AG04449 (cell line): ENCODE data around the gene MYO16.

Experiments used
- CTCF ChIA-PET: fragments of 350-600 bp; formaldehyde crosslinking; extraction: SDS; loops from one replicate; lab custom pipeline; 2021; ENCODE audit warnings: antibody characterized with exemption; lab: Yijun Ruan, JAX
- POLR2A ChIA-PET: fragments of 400-600, 350-600 bp; formaldehyde crosslinking; extraction: SDS; loops from one replicate; lab custom pipeline; 2020; ENCODE audit warnings: antibody characterized with exemption, inconsistent platforms; lab: Yijun Ruan, JAX
- DNase-seq: peaks from one replicate; pipeline ENCODE4 v3.0.0-alpha.2; 2010; ENCODE audit warnings: low read depth, low spot score
- H3K4me3 ChIP-seq: 2 replicates; pipeline ENCODE4 v1.5.1; 2011; ENCODE audit warnings: low read depth, mild to moderate bottlenecking, control low read depth, low read length
- CTCF ChIP-seq: IDR thresholded peaks from one replicate; pipeline ENCODE4 v1.5.1; 2011; ENCODE audit warnings: mild to moderate bottlenecking, moderate library complexity, low read length, control low read depth, inconsistent platforms; ENCODE audit not compliant: insufficient read depth; ENCODE audit errors: missing control alignments

MYO16 gene

GRCh38 chr13:108964606-108965005, 335.2 kb downstream of the MYO16 start:
- POLR2A ChIA-PET: no interaction called here
- CTCF ChIA-PET: interaction anchor here (0.7 kb wide), 1 partner anchor 1149 kb away, joined by 4 read pairs; no protein-coding TSS in a partner anchor
- DNase-seq: no peak
- TF ChIP-seq CTCF: no peak
- H3K4me3 ChIP-seq: no peak overlapping the region

GRCh38 chr13:108967371-108967770, 338.0 kb downstream of the MYO16 start:
- DNase-seq: no peak
- ChIA-PET CTCF (no interaction called here), POLR2A (no interaction called here)
- no peak for TF ChIP-seq CTCF
- no peak overlapping the region for H3K4me3 ChIP-seq

- POLR2A ChIA-PET: no interaction called here
- no peak for TF ChIP-seq CTCF
- no peak for DNase-seq
- no peak overlapping the region for H3K4me3 ChIP-seq
- CTCF ChIA-PET: no interaction called here
Measured at GRCh38 chr13:108968566-108968965, 339.2 kb downstream of the MYO16 start.

GRCh38 chr13:108974686-108975085, 345.3 kb downstream of the MYO16 start:
- CTCF ChIA-PET: interaction anchor here (1.0 kb wide), 1 partner anchor 13 kb away, joined by 3 read pairs; no protein-coding TSS in a partner anchor
- no peak for TF ChIP-seq CTCF
- POLR2A ChIA-PET: interaction anchor here (0.6 kb wide), 1 partner anchor 1197 kb away, joined by 3 read pairs; no protein-coding TSS in a partner anchor
- DNase-seq: no peak
- no peak overlapping the region for H3K4me3 ChIP-seq

- CTCF ChIA-PET: interaction anchor here (1.6 kb wide), 1 partner anchor 17 kb away, joined by 4 read pairs; no protein-coding TSS in a partner anchor
- DNase-seq: no peak
- TF ChIP-seq CTCF: no peak
- no peak overlapping the region for H3K4me3 ChIP-seq
- POLR2A ChIA-PET: no interaction called here
Measured at GRCh38 chr13:108980237-108980636, 350.8 kb downstream of the MYO16 start.

GRCh38 chr13:108981407-108981806, 352.0 kb downstream of the MYO16 start:
- ChIA-PET CTCF (interaction anchor here (0.5 to 1.6 kb wide), 2 partner anchors 19 to 379 kb away, joined by 3 to 4 read pairs; no protein-coding TSS in a partner anchor), POLR2A (no interaction called here)
- H3K4me3 ChIP-seq: no peak overlapping the region
- TF ChIP-seq CTCF: no peak
- no peak for DNase-seq
